ENCODE data around the gene MMD. TPM values are rescaled to one million over a fixed set of nuclear protein-coding genes. Genes with fewer than 3 reads are reported as not detected.
"Not testable (repeated sequence)": the region's sequence is repeated elsewhere in the genome, so short reads cannot be mapped to it uniquely, and the experiment has no call there.

MMD gene
- total and polyA plus RNA-seq, 2 experiments from 2014 or later = 65.3 to 85.0 TPM

GRCh38 chr17:55430541-55431288, 9.1 kb upstream of the MMD start:
- Histone ChIP-seq H3K27me3 (no peaks in the 10 kb centered on the region), H3K9me3 (ENCODE audit: low read depth) (no peaks in the 10 kb centered on the region), H3K4me1 (ENCODE audit: low read depth) (peaks cover 8% of the 10 kb centered on the region), H3K36me3 (no peaks in the 10 kb centered on the region), H3K27ac (peak overlapping the region; percentile 86), H3K4me3 (no peak overlapping the region)
- TF ChIP-seq CTCF (IDR thresholded peaks at IDR 0.05; ENCODE audit: low read depth, low read length) = no peak
- peak in 1 of 2 donors; percentile 72 for DNase-seq (ENCODE audit: low read depth in 1 of 2, low spot score in 1 of 2)

- DNase-seq (ENCODE audit: low read depth in 1 of 2, low spot score in 1 of 2) = no peak
- no peaks in the 10 kb centered on the region for H3K27me3 ChIP-seq
- no peaks in the 10 kb centered on the region for H3K36me3 ChIP-seq
- peaks cover 13% of the 10 kb centered on the region for H3K4me1 ChIP-seq (ENCODE audit: low read depth)
- H3K27ac ChIP-seq = no peak overlapping the region
- no peak for TF ChIP-seq CTCF (IDR thresholded peaks at IDR 0.05; ENCODE audit: low read depth, low read length)
- H3K4me3 ChIP-seq = no peak overlapping the region
- no peaks in the 10 kb centered on the region for H3K9me3 ChIP-seq (ENCODE audit: low read depth)
Measured at GRCh38 chr17:55427587-55427882, 5.9 kb upstream of the MMD start.

GRCh38 chr17:55426851-55427586, 5.4 kb upstream of the MMD start:
- no peak overlapping the region for H3K27ac ChIP-seq
- H3K9me3 ChIP-seq (ENCODE audit: low read depth) = no peaks in the 10 kb centered on the region

GRCh38 chr17:55424893-55425540, 3.4 kb upstream of the MMD start:
- H3K4me3 ChIP-seq = no peak overlapping the region
- H3K4me1 ChIP-seq (ENCODE audit: low read depth) = peaks cover 10% of the 10 kb centered on the region
- TF ChIP-seq CTCF (IDR thresholded peaks at IDR 0.05; ENCODE audit: low read depth, low read length) = no peak
- H3K27ac ChIP-seq = no peak overlapping the region
- no peaks in the 10 kb centered on the region for H3K27me3 ChIP-seq
- H3K36me3 ChIP-seq = no peaks in the 10 kb centered on the region
- no peaks in the 10 kb centered on the region for H3K9me3 ChIP-seq (ENCODE audit: low read depth)
- DNase-seq (ENCODE audit: low read depth in 1 of 2, low spot score in 1 of 2) = no peak

More at GRCh38 chr17:55426851-55427586, 5.4 kb upstream of the MMD start:
- no peak overlapping the region for H3K4me3 ChIP-seq
- TF ChIP-seq CTCF (IDR thresholded peaks at IDR 0.05; ENCODE audit: low read depth, low read length) = no peak
- no peaks in the 10 kb centered on the region for H3K27me3 ChIP-seq
- no peaks in the 10 kb centered on the region for H3K36me3 ChIP-seq
- peak in 1 of 2 donors; percentile 83 for DNase-seq (ENCODE audit: low read depth in 1 of 2, low spot score in 1 of 2)
- peaks cover 15% of the 10 kb centered on the region for H3K4me1 ChIP-seq (ENCODE audit: low read depth)

- Histone ChIP-seq H3K27me3 (no peaks in the 10 kb centered on the region), H3K27ac (no peak overlapping the region), H3K4me3 (no peak overlapping the region), H3K36me3 (no peaks in the 10 kb centered on the region), H3K4me1 (ENCODE audit: low read depth) (peaks cover 13% of the 10 kb centered on the region), H3K9me3 (ENCODE audit: low read depth) (no peaks in the 10 kb centered on the region)
- no peak for DNase-seq (ENCODE audit: low read depth in 1 of 2, low spot score in 1 of 2)
- TF ChIP-seq CTCF (IDR thresholded peaks at IDR 0.05; ENCODE audit: low read depth, low read length) = no peak
Measured at GRCh38 chr17:55423535-55423934, 1.9 kb upstream of the MMD start.

- not testable (repeated sequence) for H3K27me3 ChIP-seq; H3K36me3 ChIP-seq; H3K27ac ChIP-seq; H3K9me3 ChIP-seq (ENCODE audit: low read depth); H3K4me3 ChIP-seq; DNase-seq (ENCODE audit: low read depth in 1 of 2, low spot score in 1 of 2)
- peaks cover 13% of the 10 kb centered on the region for H3K4me1 ChIP-seq (ENCODE audit: low read depth)
Measured at GRCh38 chr17:55422828-55423164, 1.2 kb upstream of the MMD start.

Measured in cardiac muscle cell (in vitro differentiated cells and primary cell).